Memory B cell (primary cell): ENCODE measurements around the gene SSPN.

Experiments used
- ATAC-seq: fragments of 150-1000 bp; cut with Tn5 transposase; 2 replicates; pipeline ENCODE4 v1.10.0; 2021; ENCODE audit warnings: low read depth, mild to moderate bottlenecking, moderate library complexity
- DNase-seq, 2 donors: peaks; one replicate each; pipeline ENCODE4 v3.0.0; 2022; ENCODE audit warnings: low spot score in 2 of 2
- H3K27ac Mint-ChIP-seq: one replicate; pipeline ENCODE4 v1.8.0; 2022; ENCODE audit warnings: mild to moderate bottlenecking, moderate library complexity, mixed read lengths
- H3K27me3 Mint-ChIP-seq: one replicate; pipeline ENCODE4 v1.8.0; 2022; ENCODE audit warnings: mixed read lengths
- H3K36me3 Mint-ChIP-seq: one replicate; pipeline ENCODE4 v1.8.0; 2022; ENCODE audit warnings: mild to moderate bottlenecking, mixed read lengths
- H3K4me1 Mint-ChIP-seq: one replicate; pipeline ENCODE4 v1.8.0; 2022; ENCODE audit warnings: mixed read lengths
- H3K4me3 Mint-ChIP-seq: one replicate; pipeline ENCODE4 v1.8.0; 2022; ENCODE audit warnings: mild to moderate bottlenecking, moderate library complexity, mixed read lengths
- H3K9me3 Mint-ChIP-seq: one replicate; pipeline ENCODE4 v1.8.0; 2022; ENCODE audit warnings: mixed read lengths

Gene SSPN

DNA sequence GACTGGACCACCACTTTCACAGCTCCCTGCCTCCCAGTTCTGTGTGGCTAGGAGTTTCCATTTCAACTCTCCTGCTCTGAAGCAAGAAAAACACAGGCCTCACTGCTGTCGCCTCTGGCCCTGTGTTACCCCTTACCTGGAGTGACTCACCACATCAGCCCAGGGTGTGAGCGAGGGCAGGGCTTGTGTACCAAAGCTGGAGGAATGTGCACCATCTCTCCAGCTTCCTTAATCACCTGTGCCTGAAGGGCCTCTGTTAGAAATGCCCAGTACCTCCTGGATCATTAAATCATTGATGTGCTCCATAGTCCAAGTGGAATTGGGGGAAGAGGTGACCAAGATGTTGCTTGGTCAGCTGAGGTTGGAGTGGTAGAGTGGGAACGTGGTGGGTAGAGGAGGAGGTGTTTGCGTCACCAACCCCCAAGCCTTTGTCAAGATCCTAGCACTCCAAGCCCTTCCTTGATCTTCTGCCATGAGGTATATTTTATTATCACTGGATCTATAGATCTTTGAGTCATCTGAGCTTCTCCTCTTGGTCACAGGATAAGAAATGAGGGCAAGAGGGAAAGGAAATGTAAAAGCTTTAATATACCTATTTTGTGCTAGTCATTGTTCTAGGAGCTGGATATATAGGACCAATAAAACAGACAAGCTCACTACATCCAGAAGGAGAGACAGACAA lies 51.3 kb downstream of the SSPN start:
- peaks cover 4% of the 10 kb centered on the region for H3K9me3 Mint-ChIP-seq
- DNase-seq, result no peak
- peaks cover 8% of the 10 kb centered on the region for H3K36me3 Mint-ChIP-seq
- H3K4me1 Mint-ChIP-seq, result peaks cover 6% of the 10 kb centered on the region
- H3K4me3 Mint-ChIP-seq, result no peak overlapping the region
- no peaks in the 10 kb centered on the region for H3K27me3 Mint-ChIP-seq
- peak overlapping the region; percentile 60 for H3K27ac Mint-ChIP-seq
- no peak for ATAC-seq

DNA sequence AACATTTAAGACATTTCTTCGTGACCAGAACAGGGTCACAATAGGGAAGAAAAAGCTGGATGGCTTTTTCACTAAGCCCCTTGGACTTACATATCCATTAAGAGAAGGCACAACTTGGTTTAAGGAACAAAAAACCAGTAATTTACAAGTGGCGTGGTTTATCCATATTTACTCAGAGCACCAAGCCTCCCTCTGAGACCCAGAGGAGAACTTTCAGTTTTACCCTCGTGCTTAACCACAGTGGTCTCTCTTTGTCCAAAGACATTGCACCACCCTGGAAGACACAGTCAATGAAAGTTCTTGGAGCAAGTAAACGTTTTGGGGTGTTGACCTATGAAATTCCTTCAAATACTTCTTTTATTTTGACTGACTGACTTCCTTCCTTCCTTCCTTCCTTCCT lies 52.5 kb downstream of the SSPN start:
- H3K4me3 Mint-ChIP-seq, result no peak overlapping the region
- H3K27ac Mint-ChIP-seq, result no peak overlapping the region
- no peaks in the 10 kb centered on the region for H3K27me3 Mint-ChIP-seq
- peaks cover 8% of the 10 kb centered on the region for H3K36me3 Mint-ChIP-seq
- H3K4me1 Mint-ChIP-seq, result peaks cover 6% of the 10 kb centered on the region
- peaks cover 4% of the 10 kb centered on the region for H3K9me3 Mint-ChIP-seq
- ATAC-seq (no peak), DNase-seq (no peak)

DNA sequence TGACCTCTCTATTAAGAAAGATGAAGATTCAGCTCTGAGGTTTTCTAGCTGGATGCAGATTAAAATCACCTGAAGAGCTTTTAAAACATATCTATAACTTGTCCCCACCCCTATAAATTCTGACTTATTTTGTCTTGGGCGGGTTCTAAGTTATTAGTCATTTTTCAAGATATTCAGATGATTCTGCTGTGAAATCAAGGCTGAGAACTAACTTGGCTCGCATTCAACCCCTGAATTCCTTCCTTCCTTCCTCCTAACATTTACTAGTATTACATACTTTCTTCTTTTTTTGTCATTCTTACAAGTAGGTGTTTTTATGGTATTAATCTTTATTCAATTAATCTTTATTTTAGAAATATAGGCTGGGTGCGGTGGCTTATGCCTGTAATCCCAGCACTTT lies 55.4 kb downstream of the SSPN start:
- ATAC-seq, result no peak
- no peak overlapping the region for H3K4me3 Mint-ChIP-seq
- DNase-seq, result no peak

DNA sequence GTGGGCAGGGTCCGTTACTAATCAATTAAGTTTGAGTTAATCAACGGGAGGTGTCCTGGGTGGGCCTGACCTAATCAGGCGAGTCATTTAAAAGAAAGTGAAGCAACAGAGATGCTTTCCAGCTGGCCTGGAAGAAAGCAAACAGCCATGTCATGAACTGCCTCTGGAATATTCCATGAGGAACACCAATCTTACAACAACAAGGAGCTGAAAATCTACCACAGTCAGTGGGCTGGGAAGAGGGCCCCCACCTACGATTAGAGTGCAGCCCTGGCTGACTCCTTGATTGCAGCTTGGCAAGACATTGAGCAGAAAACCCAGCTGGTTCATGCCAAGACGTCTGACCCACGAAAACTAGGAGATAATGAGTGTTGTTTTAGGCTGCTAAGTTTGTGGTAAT lies 56.2 kb downstream of the SSPN start:
- peaks cover 6% of the 10 kb centered on the region for H3K36me3 Mint-ChIP-seq
- DNase-seq, result no peak
- H3K9me3 Mint-ChIP-seq, result peaks cover 4% of the 10 kb centered on the region
- no peak for ATAC-seq
- H3K27me3 Mint-ChIP-seq, result no peaks in the 10 kb centered on the region
- H3K4me1 Mint-ChIP-seq, result peaks cover 6% of the 10 kb centered on the region
- H3K4me3 Mint-ChIP-seq, result no peak overlapping the region
- no peak overlapping the region for H3K27ac Mint-ChIP-seq

More for the DNA sequence above, 55.4 kb downstream of the SSPN start:
- Mint-ChIP-seq H3K9me3 (peaks cover 4% of the 10 kb centered on the region), H3K4me1 (peaks cover 6% of the 10 kb centered on the region), H3K27me3 (no peaks in the 10 kb centered on the region), H3K27ac (no peak overlapping the region), H3K36me3 (peaks cover 6% of the 10 kb centered on the region)

DNA sequence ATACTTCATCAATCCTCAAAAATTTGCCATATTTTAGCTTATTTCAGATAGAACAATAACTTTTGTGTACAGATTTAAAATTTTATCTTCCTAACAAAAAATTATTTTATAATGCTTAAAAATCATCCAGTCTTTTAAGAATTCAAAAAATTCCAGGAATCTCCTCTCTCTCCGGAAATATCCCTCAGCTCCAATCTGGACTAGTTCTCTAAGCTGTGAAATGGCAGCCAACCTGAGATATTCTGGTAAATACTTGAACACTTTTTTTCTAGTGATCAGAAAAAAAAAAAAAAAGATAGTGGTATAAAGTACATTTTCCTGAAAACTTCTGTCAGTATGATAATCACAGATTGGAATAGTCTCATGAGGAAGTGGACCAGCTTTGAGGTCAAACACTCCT lies 57.6 kb downstream of the SSPN start:
- H3K27me3 Mint-ChIP-seq, result no peaks in the 10 kb centered on the region
- H3K4me1 Mint-ChIP-seq, result no peaks in the 10 kb centered on the region
- no peak overlapping the region for H3K4me3 Mint-ChIP-seq
- ATAC-seq (no peak), DNase-seq (no peak)
- peaks cover 8% of the 10 kb centered on the region for H3K36me3 Mint-ChIP-seq
- H3K27ac Mint-ChIP-seq, result no peak overlapping the region
- H3K9me3 Mint-ChIP-seq, result peaks cover 10% of the 10 kb centered on the region

DNA sequence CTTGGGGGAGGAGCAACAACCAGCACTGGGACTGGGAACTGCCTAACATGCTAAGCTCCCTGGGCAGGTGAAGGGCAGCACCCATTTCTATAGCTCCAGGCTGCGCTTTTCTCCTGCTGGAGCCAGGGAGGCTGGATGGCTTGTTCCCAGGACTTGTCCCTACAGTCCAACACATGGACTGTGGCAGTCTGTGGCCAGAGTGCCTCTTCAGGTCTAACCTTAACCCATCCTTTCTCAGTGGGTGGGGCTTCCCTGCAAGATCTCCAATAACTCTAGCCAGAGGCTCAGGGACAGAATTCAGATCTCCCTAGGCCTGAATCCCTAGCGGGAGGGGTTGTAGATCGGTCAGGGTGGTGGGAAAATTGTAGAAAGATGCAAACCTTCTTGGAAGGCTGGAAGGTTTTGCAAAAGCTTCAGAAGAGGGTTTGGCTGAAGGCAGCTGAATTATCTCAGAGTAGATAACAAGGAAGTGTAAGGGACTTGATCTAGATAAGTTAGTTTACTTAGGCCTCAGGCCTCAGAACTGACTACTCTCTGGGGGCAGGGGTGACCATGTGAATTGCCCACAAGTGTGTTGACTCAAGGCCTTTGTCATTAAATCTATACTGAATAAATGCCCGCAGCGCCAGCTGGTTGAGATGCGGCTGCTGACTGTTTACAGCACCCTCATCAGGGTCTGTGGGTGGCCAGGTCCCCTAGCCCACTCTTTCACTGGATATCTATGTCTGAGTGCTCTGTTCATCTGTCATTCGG lies 60.7 kb downstream of the SSPN start:
- no peaks in the 10 kb centered on the region for H3K27me3 Mint-ChIP-seq
- H3K4me3 Mint-ChIP-seq, result no peak overlapping the region
- peaks cover 10% of the 10 kb centered on the region for H3K9me3 Mint-ChIP-seq
- H3K4me1 Mint-ChIP-seq, result peaks cover 12% of the 10 kb centered on the region
- no peak overlapping the region for H3K27ac Mint-ChIP-seq
- ATAC-seq (no peak), DNase-seq (no peak)
- H3K36me3 Mint-ChIP-seq, result peaks cover 11% of the 10 kb centered on the region

DNA sequence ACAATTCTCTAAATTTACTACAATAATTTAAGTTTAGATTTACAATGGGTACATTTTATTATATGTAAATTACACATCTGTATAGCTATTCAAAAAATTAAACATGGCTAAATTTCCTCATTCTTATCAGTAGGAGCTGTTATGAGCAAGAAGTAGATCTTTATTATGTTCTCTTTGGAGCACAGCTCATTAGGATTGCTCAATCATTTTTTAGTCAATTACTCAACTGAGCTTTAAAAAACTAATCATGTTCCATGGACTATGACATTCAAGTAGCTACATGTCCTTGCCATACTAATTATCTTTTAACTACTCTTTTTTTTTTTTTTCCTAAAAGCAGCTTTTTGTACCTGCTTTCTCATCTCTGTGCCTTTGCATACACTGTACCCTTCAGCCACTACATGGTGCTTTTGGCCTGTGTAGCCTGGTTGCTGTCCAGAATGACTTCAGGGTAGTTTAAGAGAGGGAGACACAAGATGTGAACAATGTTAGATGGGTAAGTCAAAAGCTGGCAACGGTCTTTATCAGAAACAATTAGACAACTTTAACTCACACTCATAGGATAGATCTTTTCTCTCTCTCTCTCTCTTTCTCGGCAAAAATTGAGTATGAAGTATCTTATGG lies 69.0 kb downstream of the SSPN start:
- Mint-ChIP-seq H3K4me3 (no peak overlapping the region), H3K4me1 (peaks cover 14% of the 10 kb centered on the region), H3K36me3 (no peaks in the 10 kb centered on the region), H3K27ac (no peak overlapping the region), H3K9me3 (no peaks in the 10 kb centered on the region), H3K27me3 (no peaks in the 10 kb centered on the region)
- ATAC-seq (no peak), DNase-seq (no peak)

DNA sequence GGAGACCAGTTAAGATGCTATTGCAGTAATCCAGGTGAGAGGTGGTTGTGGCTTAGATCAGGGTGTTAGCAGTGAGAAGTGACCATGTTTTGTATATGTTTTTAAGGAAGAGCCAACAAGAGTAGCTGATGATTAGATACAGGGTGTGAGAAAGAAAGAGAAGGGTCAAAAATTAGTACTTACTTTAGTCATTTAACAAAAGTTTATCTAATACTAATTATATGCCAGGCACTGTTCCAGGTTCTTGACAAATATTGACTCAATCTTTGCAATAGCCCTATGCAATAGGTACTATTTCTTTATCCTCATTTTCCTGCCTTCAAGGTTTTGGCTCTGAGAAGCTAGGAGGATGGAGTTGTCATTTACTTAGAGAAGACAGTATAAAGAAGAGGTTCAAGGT lies 70.2 kb downstream of the SSPN start:
- DNase-seq, result no peak
- H3K36me3 Mint-ChIP-seq, result no peaks in the 10 kb centered on the region
- H3K4me3 Mint-ChIP-seq, result no peak overlapping the region
- no peak overlapping the region for H3K27ac Mint-ChIP-seq
- no peak for ATAC-seq
- no peaks in the 10 kb centered on the region for H3K27me3 Mint-ChIP-seq
- no peaks in the 10 kb centered on the region for H3K9me3 Mint-ChIP-seq
- peaks cover 5% of the 10 kb centered on the region for H3K4me1 Mint-ChIP-seq

DNA sequence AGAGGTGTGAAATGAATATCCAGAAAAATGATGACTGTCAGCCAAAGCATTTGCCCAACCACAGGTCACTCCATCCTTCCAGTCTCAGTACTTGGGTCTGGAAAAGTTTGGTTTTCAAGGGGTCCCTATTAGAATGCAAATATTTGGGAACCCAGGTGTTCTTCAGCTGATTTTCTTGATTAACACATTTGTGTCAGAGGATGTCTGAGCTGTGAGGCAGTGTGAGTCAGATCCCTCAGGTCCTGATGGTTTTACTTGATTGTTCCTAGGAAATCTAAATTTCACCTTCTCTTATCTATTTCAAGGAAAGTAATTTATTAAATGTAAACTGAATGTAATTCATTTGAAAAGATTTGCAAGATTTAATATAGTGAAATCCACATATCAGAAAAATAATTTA lies 71.5 kb downstream of the SSPN start:
- Mint-ChIP-seq H3K4me3 (no peak overlapping the region), H3K36me3 (no peaks in the 10 kb centered on the region), H3K9me3 (no peaks in the 10 kb centered on the region), H3K4me1 (peaks cover 8% of the 10 kb centered on the region), H3K27ac (no peak overlapping the region), H3K27me3 (no peaks in the 10 kb centered on the region)
- DNase-seq (no peak), ATAC-seq (no peak)

DNA sequence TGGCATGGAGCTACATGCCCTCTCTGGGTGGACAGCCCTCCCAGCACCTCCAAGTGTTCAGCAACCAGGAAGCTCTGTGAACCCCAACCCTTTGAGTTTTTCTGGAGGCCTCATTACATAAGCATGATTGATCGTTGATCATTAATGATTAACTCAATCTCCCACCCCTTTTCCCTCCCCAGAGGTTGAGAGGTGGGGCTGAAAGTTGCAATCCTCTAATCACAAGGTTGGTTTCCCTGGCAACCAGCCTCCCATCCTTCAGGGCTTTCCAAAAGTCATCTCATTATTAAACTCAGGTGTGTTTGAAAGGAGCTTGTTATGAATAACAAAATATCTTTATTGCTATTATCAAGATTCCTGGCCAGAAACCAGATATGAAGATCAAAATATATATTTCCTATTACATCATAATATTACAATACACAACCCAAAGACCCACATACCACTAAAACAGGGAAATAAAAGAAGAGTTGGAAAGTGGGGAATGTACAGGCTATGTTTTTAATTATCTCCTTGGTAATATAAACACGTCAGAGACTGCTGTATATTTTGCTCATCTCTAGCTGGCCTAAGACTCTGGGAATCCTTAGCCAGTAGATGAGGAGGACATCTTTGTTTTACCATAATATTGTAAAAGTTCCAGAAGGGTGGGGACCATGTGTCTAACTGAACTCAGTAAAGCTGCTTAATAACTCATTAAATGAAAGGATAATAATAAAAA lies 73.6 kb downstream of the SSPN start:
- no peak for ATAC-seq
- no peak overlapping the region for H3K27ac Mint-ChIP-seq
- no peaks in the 10 kb centered on the region for H3K36me3 Mint-ChIP-seq
- H3K4me1 Mint-ChIP-seq, result peaks cover 18% of the 10 kb centered on the region
- H3K27me3 Mint-ChIP-seq, result no peaks in the 10 kb centered on the region
- no peak overlapping the region for H3K4me3 Mint-ChIP-seq
- no peak for DNase-seq
- no peaks in the 10 kb centered on the region for H3K9me3 Mint-ChIP-seq

DNA sequence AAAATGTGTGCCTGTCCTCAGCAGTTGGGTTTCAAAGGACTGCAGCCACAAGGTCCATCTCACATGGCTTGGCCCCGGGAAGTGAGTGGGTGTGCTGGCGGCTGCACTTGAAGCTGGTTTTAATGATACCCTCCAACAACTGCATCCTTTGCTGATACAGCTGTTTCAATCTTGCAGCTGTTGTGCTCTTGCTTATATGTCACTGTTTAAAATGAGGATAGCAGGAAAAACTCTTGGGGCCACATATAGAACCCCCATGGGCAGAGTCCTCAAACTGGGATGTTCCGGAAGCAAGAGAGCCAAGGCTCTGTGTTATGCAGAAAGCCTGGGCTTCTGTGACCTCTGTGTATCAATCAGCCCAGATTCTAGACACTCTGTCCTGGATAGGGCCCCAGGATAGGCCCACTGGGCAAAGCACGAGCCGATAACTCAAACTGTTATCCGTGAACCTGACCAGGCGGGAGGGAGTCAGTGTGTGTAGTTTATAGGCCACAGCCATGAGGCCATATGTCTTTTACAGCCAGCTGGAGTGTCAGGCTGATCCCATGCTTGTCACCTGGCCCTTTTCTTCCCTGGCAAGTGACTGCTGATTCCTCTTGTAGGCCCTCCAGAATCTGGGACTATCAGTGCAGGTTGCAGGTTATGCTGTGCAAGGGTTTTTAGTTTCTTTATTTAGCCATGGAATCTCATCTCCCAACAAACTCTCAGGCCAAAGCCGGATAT lies 74.3 kb downstream of the SSPN start:
- H3K4me1 Mint-ChIP-seq, result peaks cover 24% of the 10 kb centered on the region
- H3K36me3 Mint-ChIP-seq, result no peaks in the 10 kb centered on the region
- H3K27ac Mint-ChIP-seq, result no peak overlapping the region
- H3K4me3 Mint-ChIP-seq, result no peak overlapping the region
- DNase-seq, result no peak
- H3K9me3 Mint-ChIP-seq, result no peaks in the 10 kb centered on the region
- no peak for ATAC-seq
- no peaks in the 10 kb centered on the region for H3K27me3 Mint-ChIP-seq

DNA sequence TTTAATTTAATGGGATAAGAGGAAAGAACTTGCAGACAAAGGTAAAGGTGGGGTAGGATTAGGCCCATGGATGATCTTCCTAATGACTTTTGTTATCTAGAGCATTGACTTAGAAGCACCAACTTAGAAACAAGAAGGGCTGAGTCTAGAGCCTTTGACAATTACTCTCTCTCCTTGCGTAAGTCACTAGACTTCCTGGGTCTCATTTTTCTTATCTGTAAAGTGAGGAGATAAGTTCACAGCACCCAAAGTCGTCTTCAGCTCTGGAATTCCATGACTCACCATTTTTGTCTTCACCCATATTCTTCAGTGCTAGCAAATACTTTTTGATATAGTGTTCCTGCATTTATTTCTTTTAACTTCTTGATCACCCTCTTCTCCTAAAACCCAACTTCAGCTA lies 75.7 kb downstream of the SSPN start:
- no peaks in the 10 kb centered on the region for H3K27me3 Mint-ChIP-seq
- ATAC-seq, result no peak
- peak overlapping the region; percentile 25 for H3K27ac Mint-ChIP-seq
- H3K4me3 Mint-ChIP-seq, result no peak overlapping the region
- no peaks in the 10 kb centered on the region for H3K36me3 Mint-ChIP-seq
- H3K9me3 Mint-ChIP-seq, result no peaks in the 10 kb centered on the region
- no peak for DNase-seq
- peaks cover 26% of the 10 kb centered on the region for H3K4me1 Mint-ChIP-seq

DNA sequence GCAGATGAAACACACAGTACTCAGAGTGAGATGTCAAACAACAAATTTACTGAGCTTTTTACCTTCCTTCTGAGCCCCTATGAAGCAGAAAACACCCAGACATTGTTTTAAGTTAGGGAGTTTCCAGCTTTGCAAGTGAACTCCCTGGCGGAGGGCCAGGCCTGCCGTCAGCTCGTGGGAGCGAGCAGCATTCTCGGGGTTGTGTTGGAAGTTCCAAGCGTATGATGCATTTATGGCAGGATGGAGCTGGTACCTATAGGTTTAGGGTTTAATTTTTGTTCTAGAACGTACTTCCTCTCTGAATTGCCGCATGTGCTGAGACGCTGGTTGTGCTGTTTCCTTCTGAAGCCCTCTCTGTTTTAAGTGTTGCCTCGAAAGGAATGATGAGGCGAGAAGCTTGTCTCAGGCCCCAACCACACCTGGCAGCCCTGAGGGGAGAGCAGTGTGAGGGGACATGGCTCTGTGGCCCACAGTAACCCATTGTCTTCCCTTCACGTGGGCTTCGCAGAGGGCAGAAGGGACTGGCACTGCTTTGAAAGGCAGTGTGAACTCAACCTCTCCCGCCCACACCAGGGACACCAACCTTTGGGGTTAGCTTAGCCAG lies 76.6 kb downstream of the SSPN start:
- no peaks in the 10 kb centered on the region for H3K9me3 Mint-ChIP-seq
- ATAC-seq, result peak; percentile 52
- DNase-seq, result no peak
- peaks cover 26% of the 10 kb centered on the region for H3K4me1 Mint-ChIP-seq
- H3K4me3 Mint-ChIP-seq, result no peak overlapping the region
- no peaks in the 10 kb centered on the region for H3K27me3 Mint-ChIP-seq
- peak overlapping the region; percentile 25 for H3K27ac Mint-ChIP-seq
- H3K36me3 Mint-ChIP-seq, result no peaks in the 10 kb centered on the region
